Right renal cortex interstitium (tissue), 3 donors: Measurements from ENCODE around the gene RARG. TPM values are rescaled to one million over a fixed set of nuclear protein-coding genes. Genes with fewer than 3 reads are reported as not detected.
"Not testable (repeated sequence)": the region's sequence is repeated elsewhere in the genome, so short reads cannot be mapped to it uniquely, and the experiment has no call there.

Experiments used
- DNase-seq, 3 donors: peaks; one replicate each; pipeline ENCODE4 v3.0.0-alpha.2; 2013; ENCODE audit warnings: low read depth in 3 of 3, low spot score in 2 of 3
- polyA plus RNA-seq, 3 donors: library from polyadenylated mRNA; unstranded; fragments of 120-200 nt; gene quantifications; one replicate each; pipeline ENCODE4 v1.2.1, GENCODE V29; 2013; ENCODE audit not compliant: insufficient read length in 3 of 3

The RARG gene
- polyA plus RNA-seq, 3 donors = 28.1 to 33.5 (median 32.3) TPM

DNA sequence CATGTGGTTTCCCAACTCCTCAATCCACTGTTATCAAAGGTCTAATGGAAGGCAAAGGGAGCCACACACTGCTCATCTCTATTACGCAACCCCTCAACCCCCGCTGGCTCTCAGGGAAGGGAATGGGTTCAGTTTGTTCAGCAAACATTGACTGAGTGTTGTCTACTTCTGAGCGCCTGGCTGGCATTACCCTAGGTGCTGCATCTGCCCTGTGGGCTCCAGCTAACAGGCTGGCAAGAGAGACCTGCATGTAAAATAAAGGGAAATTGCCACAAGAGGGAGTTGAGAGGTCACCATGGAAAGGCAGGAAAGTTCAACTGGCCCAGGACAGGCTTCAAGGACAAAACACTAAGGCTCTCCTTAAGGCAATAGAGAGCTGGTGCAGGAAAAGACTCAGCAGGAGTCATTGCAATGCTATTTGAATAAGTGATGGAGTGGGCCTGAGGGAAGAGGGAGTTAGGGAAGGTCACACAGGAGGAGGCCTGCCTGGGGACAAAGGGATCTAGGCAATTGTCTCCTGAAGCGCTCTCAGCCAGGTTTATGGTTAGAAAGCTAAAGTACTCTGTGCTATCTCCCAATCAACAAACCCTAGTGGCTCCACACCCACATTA is 57.0 kb downstream of the RARG start:
- DNase-seq = no peak

DNA sequence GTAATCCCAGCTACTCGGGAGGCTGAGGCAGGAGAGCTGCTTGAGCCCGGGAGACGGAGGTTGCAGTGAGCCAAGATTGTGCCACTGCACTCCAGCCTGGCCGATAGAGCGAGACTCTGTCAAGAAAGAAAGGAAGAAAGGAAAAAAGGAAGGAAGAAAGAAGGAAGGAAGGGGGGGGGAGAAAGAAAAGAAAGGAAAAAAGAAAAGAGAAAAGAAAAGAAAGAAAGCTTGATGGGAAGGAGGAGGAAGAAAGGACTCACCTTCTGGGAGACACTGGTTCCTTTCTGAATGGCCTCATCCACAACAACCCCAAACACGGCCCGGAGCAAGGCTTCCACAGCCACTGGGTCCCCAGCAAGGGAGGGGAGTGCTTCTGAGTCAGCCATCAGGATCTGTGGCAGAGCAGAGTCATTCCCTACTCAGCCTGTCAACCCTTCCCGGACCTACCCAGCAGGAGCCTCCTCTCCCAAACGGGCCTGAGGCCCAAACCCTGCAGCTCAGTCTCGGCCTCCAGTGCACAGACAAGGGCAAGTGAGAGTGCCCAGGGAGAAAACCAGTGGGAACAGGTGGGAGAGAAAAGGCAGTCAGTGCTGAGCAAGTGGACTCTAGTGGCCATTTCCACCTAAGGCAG is 58.8 kb downstream of the RARG start:
- no peak for DNase-seq

DNA sequence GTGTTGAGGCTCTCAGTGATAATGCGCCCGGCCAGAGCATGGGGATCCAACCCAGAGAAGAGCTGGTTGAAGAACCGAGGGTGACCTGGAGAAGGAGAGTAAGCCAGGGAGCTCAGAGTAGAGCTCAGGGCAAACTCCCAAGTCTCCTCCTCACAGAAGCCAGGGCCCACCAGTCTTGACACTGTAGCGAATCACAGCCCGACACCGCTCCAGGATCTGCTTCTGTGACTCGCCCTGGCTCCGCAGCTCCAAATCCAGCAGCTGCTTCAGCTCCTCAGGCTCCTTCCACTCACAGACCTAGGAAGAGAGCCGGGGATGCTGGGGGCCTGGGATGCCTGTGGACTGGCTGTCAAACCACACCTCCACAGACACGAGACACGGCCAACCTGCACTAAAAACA is 59.7 kb downstream of the RARG start:
- DNase-seq = no peak

DNA sequence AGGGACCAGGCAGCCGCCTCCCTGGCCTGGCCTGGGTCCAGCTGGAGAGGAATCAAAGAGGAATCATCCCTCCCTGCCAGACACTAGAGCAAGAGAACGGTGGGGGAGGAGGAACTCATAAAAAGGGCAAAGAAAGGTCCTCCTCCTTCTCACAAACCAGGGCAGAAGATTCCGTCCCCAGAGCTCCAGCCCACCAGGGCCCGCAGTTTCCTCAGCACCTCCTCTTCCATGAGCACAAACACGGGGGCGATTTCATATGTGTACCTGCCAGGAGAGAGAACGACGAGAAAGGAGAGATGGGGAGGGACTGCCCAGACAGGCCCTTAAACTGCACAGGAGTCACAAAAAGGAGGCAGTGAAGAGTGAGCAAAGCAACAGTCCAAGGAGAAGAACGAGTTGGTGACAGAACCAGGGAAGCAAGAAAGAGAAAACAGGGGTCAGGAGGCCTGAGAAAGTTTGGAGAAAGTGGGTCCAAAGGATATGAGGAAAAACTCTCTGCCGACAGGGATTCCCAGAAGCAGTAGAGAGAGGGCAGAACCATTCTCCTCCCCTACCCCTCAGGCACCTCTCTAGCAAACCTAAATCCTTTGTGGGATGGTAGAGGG is 60.2 kb downstream of the RARG start:
- DNase-seq = peak in 1 of 3 donors; percentile 21

DNA sequence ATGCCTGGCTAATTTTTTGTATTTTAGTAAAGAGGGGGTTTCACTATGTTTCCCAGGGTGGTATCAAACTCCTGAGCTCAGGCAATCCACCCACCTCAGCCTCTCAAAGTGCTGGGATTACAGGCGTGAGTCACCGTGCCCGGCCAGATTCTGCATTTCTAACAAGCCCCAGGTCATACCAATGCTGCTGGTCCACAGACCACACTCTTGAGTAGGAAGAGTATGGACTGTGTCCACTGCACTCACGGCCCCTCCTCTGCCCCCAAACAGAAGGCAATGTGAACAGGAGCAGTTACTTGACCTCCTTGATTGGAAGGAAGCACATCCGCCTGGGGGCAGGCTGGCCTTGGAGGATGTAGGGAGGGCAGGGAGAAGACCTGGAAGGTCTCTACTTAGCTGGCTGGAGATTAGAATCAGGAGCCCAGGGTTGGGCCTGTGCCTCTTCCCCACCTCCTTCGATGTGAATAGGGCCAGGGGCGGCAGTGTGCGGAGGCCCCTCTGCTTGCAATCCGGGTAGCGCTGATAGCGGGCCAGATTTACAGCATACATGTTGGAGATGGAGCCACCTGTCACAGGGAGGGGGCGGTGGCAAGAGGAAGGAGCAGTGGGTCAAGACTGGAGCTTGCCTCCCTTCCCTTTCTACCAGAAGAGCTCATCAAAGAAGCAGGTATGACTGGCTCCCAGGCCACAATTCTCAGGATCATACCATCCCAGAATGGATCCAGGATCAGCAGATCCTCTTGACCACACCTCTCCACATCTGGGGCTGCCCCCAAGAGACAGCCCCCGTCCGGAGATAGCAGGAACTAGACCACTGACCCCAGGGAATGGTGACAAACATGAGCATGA is 60.9 kb downstream of the RARG start:
- no peak for DNase-seq

DNA sequence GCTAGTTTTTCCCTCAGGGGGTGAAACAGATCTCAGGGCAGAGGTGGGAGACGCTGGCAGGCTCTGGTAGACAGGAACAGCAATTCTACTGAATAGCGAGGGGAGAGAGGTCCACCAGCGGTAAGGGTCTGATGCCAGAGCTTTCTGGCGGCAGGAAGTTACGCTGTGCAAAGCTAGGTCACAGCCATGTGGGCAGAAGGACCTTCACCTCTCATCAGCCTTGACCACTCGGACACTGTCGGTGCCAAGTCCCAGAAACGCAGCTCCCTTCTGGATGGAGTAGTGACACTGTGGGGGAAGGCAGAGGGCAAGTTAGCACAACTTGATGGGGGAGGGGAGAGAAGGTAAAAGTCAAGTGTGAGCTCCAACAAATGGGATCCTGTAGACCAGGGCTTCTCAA is 61.8 kb downstream of the RARG start:
- DNase-seq = no peak

DNA sequence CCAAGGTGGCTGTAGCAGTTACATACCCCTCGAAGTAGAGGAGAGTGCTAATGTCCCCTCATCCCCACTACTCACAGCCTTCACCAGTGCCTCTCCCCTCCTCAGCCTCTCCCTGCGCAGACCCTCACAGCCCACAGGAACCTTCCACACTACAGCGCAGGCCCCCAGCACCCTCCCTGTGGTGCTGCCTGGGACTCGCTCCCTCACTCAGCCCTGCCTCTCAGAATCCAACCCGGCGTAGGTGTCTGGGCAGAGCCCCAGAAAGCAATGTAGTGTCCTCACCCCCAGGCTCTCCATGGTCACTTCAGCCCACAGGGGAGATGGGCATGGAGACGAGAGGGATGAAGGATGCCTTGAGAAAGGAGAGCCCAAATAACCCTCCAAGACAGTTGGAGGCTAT is 62.4 kb downstream of the RARG start:
- no peak for DNase-seq

DNA sequence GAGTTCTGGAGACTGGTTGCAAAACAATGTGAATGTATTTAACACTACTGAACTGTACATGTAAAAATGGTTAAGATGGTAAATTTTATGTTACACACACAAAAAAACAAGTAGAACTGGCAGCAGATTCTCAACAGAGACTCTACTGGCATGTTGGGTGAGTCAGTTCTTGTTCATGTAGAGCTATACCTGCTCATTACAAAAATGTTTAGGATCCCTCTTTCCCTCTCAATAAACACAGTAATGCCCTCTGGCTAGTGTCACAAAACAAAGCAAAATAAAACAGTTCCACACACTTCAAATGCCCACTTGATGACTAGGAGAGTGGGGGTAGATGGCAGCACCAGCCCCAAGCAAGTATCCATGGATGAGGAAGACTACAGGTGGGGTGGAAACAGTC is 65.2 kb downstream of the RARG start:
- DNase-seq = no peak

DNA sequence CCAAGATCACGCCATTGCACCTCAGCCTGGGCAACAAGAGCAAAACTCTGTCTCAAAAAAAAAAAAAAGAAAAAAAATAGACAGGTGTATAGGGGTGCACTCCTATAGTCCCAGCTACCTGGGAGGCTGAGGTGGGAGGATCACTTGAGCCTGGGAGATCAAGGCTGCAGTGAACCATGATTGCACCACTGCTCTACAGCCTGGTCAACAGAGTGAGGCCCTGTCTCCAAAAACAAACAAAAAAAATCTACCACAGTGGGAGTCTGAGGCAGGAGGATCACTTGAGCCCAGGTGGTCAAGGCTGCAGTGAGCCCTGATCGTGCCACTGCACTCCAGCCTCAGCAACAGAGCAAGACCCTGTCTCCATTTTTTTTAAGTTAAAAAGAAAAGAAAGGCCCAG is 69.0 kb downstream of the RARG start:
- DNase-seq = not testable (repeated sequence)

DNA sequence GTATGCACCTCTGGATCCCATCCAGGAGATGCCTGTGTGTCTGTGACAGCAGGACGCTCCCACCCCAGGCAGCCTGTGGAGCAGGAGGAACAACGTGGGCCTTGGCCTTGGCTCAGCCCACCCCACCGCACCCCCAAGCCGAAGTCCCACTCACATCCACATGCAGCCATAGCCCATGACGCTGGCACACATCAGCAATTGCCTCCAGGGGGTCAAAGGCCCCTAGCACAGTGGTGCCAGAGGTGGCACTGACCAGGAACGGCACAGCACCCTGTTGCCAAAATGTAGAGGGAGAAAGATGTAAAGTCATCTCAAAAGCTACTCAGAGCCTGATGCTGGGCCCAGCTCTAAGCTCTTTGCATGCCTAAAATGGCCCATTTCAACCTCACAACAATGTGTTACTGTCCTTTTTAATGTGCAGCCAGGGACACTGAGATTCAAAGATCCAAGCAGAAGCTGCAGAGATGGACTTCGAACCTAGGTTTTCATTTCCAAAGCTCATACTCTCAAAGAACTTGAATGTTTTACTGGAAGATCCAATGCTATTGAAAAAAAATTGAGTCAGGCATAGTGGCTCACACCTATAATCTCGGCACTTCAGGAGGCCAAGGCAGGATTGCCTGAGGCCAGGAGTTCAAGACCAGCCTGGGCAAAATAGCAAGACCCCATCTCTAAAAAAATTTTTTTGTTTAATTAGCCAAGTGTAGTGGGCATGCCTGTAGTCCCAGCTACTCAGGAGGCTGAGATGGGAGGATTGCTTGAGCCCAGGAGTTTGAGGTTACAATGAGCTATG is 70.7 kb downstream of the RARG start:
- DNase-seq = no peak

DNA sequence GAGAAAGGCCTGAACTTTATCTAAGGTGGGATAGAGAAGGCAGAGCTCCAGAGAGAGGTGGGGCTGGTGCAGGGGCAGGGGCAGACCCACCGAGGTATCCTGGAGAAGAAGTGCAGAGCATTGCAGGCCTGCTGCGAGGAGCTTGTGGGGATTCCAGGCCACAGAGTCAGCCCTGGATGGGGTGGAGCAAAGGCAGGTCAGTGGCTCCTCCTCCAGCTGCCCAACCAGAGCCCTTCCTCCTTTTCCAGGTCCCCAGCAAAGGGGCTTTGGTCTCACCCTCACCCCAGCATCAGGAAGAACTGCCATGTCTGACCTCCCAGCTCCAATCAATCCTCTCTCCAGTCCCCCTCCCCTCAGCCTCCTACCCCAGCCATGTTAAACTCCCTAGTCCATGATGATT is 71.3 kb downstream of the RARG start:
- DNase-seq = no peak

Other genes with a start within 250 kb of the RARG start
- 100 to 1,000 TPM; 526 to 581 (median 533) TPM for gene EIF4B, start 225.8 kb downstream of the RARG start, polyA plus RNA-seq
- 10 to 100 TPM; 66.1 to 78.2 (median 76.8) TPM for gene TNS2, start 182.1 kb downstream of the RARG start, polyA plus RNA-seq
- 10 to 100 TPM; 17.1 to 19.2 (median 18.0) TPM for gene SPRYD3, start 152.8 kb downstream of the RARG start, polyA plus RNA-seq
- gene IGFBP6, start 134.5 kb downstream of the RARG start, polyA plus RNA-seq = 10 to 100 TPM; 12.2 to 12.8 (median 12.4) TPM
- gene SOAT2, start 128.7 kb downstream of the RARG start, polyA plus RNA-seq = 1 to 10 TPM; 1.2 to 1.6 (median 1.4) TPM
- gene ZNF740, start 51.5 kb downstream of the RARG start, polyA plus RNA-seq = 10 to 100 TPM; 75.1 to 81.8 (median 78.8) TPM
- gene CSAD, start 51.3 kb downstream of the RARG start, polyA plus RNA-seq = 10 to 100 TPM; 28.9 to 34.0 (median 31.1) TPM
- 1 to 10 TPM in 1 of 3 donors, under 1 TPM in 2; 0.88 to 1.3 (median 0.96) TPM for gene ITGB7, start 25.0 kb downstream of the RARG start, polyA plus RNA-seq
- 1 to 10 TPM; 8.0 to 9.4 (median 9.4) TPM for gene ESPL1, start 36.1 kb upstream of the RARG start, polyA plus RNA-seq
- 100 to 1,000 TPM; 817 to 897 (median 885) TPM for gene PFDN5, start 63.3 kb upstream of the RARG start, polyA plus RNA-seq
- 10 to 100 TPM; 47.2 to 53.6 (median 48.8) TPM for gene MYG1, start 67.5 kb upstream of the RARG start, polyA plus RNA-seq
- gene AAAS, start 89.4 kb upstream of the RARG start, polyA plus RNA-seq = 10 to 100 TPM; 69.0 to 85.4 (median 72.3) TPM
- gene SP7, start 104.1 kb upstream of the RARG start, polyA plus RNA-seq = under 1 TPM; 0.10 to 0.32 (median 0.16) TPM
- gene SP1, start 148.0 kb upstream of the RARG start, polyA plus RNA-seq = 10 to 100 TPM; 76.7 to 81.0 (median 77.6) TPM
- gene AMHR2, start 191.6 kb upstream of the RARG start, polyA plus RNA-seq = under 1 TPM; 0.13 to 0.39 (median 0.22) TPM
- 100 to 1,000 TPM; 189 to 212 (median 200) TPM for gene PRR13, start 209.5 kb upstream of the RARG start, polyA plus RNA-seq
- gene PCBP2, start 219.9 kb upstream of the RARG start, polyA plus RNA-seq = 1,000 to 10,000 TPM; 1,108 to 1,139 (median 1,109) TPM